Hepatocyte (in vitro differentiated cells): ENCODE measurements around the gene TMEM176A. TPM values are rescaled to one million over a fixed set of nuclear protein-coding genes. Genes with fewer than 3 reads are reported as not detected.

ENCODE experiments used
- DNase-seq: peaks from one replicate; pipeline ENCODE4 v3.0.0-alpha.2; 2016; ENCODE audit warnings: low spot score
- H2AFZ ChIP-seq: fragments of 200-600 bp; sonication (generic); 2 replicates; pipeline ENCODE4 v1.6.0; 2016; ENCODE audit warnings: antibody characterized with exemption, mild to moderate bottlenecking
- H3K27ac ChIP-seq: fragments of 200-600 bp; sonication (generic); 2 replicates; pipeline ENCODE4 v1.5.1; 2016; ENCODE audit warnings: mild to moderate bottlenecking
- H3K27me3 ChIP-seq: fragments of 200-600 bp; sonication (generic); 2 replicates; pipeline ENCODE4 v1.6.1; 2016
- H3K36me3 ChIP-seq: fragments of 200-600 bp; sonication (generic); replicated peaks from 2 replicates; pipeline ENCODE4 v1.5.1; 2016; ENCODE audit warnings: low read depth; ENCODE audit not compliant: insufficient read depth
- H3K4me1 ChIP-seq: fragments of 200-600 bp; sonication (generic); 2 replicates; pipeline ENCODE4 v1.5.1; 2016; ENCODE audit warnings: mild to moderate bottlenecking, moderate library complexity; ENCODE audit not compliant: insufficient read depth
- H3K4me2 ChIP-seq: fragments of 200-600 bp; sonication (generic); 2 replicates; pipeline ENCODE4 v1.6.0; 2016
- H3K4me3 ChIP-seq: fragments of 200-600 bp; sonication (generic); 2 replicates; pipeline ENCODE4 v1.5.1; 2016; ENCODE audit warnings: mild to moderate bottlenecking
- H3K79me2 ChIP-seq: fragments of 200-600 bp; sonication (generic); 2 replicates; pipeline ENCODE4 v1.6.0; 2017; ENCODE audit warnings: mild to moderate bottlenecking
- H3K9me2 ChIP-seq: fragments of 200-600 bp; sonication (generic); replicated peaks from 2 replicates; pipeline ENCODE4 v1.6.0; 2017; ENCODE audit warnings: mild to moderate bottlenecking; ENCODE audit not compliant: insufficient read depth
- H3K9me3 ChIP-seq: fragments of 200-600 bp; sonication (generic); 2 replicates; pipeline ENCODE4 v1.5.1; 2016; ENCODE audit warnings: low read depth, mild to moderate bottlenecking
- H4K20me1 ChIP-seq: fragments of 200-600 bp; sonication (generic); 2 replicates; pipeline ENCODE4 v1.6.0; 2016; ENCODE audit warnings: mild to moderate bottlenecking; ENCODE audit not compliant: insufficient read depth, poor library complexity, severe bottlenecking
- EZH2 ChIP-seq: fragments of 200-600 bp; sonication (generic); IDR thresholded peaks from 2 replicates; pipeline ENCODE4 v1.6.1; 2016; ENCODE audit warnings: antibody characterized with exemption, mild to moderate bottlenecking, borderline replicate concordance
- EZH2phosphoT487 ChIP-seq: fragments of 200-600 bp; sonication (generic); IDR thresholded peaks from one replicate; pipeline ENCODE4 v1.6.1; 2018; ENCODE audit warnings: antibody characterized with exemption, mild to moderate bottlenecking, low read depth, moderate library complexity; ENCODE audit not compliant: unreplicated experiment, severe bottlenecking
- WGBS: methylation state at CpG from one replicate; pipeline ENCODE4 v1.1.6; 2016; ENCODE audit warnings: low lambda C conversion rate; ENCODE audit errors: missing lambda C conversion rate; 5-methylcytosine and 5-hydroxymethylcytosine counted together
- polyA plus RNA-seq: library from polyadenylated mRNA; unstranded; fragments of >200 nt; fragmentation: Nextera tagmentation; extraction: Ambion mirVana; gene quantifications from 2 replicates; pipeline ENCODE4 v1.2.1, GENCODE V29; 2016
- total RNA-seq: library from RNA; depleted of rRNA; stranded (reverse); fragments of >200 nt; gene quantifications from 2 replicates; pipeline ENCODE4 v1.2.3, GENCODE V29; 2014
- TF ChIP-seq, protein P1 (sequence below): fragments of 200-600 bp; sonication (generic); IDR thresholded peaks from 2 replicates; pipeline ENCODE4 v1.5.1; 2016; ENCODE audit warnings: antibody characterized with exemption, mild to moderate bottlenecking; ENCODE audit not compliant: poor library complexity

Gene TMEM176A
- total and polyA plus RNA-seq, 2 experiments from 2014 or later = 202 to 343 TPM

DNA sequence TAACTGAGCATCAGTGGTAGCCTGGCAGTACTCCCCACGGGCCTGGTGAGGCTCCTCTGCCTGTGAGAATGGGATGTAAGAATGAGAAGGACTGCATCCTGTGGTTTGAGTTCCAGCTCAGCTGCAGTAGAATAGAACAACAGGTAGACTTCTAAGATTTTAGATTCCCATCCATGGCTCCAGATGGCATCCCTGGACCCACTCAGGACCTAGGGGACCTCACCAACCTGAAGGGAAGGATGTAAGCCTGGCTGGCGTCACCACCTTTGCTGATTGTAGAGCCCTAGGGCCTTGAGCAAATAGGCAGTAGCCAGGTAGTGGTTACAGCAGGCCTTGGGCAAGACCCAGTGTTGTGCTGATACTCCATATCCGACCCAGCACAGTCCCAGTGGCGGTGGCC is 42.1 kb downstream of the TMEM176A start:
- Histone ChIP-seq H4K20me1 (no peaks in the 10 kb centered on the region), H3K4me2 (no peak overlapping the region), H3K79me2 (no peaks in the 10 kb centered on the region), H3K4me3 (no peak overlapping the region), H3K36me3 (no peaks in the 10 kb centered on the region), H3K27ac (no peak overlapping the region), H3K27me3 (no peaks in the 10 kb centered on the region), H3K4me1 (no peaks in the 10 kb centered on the region), H3K9me2 (no peaks in the 10 kb centered on the region), H3K9me3 (no peaks in the 10 kb centered on the region), H2AFZ (no peak overlapping the region)
- DNase-seq = no peak
- no peak for TF ChIP-seq EZH2
- TF ChIP-seq EZH2phosphoT487 = no peak
- TF ChIP-seq, protein P1, sequence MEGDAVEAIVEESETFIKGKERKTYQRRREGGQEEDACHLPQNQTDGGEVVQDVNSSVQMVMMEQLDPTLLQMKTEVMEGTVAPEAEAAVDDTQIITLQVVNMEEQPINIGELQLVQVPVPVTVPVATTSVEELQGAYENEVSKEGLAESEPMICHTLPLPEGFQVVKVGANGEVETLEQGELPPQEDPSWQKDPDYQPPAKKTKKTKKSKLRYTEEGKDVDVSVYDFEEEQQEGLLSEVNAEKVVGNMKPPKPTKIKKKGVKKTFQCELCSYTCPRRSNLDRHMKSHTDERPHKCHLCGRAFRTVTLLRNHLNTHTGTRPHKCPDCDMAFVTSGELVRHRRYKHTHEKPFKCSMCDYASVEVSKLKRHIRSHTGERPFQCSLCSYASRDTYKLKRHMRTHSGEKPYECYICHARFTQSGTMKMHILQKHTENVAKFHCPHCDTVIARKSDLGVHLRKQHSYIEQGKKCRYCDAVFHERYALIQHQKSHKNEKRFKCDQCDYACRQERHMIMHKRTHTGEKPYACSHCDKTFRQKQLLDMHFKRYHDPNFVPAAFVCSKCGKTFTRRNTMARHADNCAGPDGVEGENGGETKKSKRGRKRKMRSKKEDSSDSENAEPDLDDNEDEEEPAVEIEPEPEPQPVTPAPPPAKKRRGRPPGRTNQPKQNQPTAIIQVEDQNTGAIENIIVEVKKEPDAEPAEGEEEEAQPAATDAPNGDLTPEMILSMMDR = no peak
- 85% methylated on average over 4 of the region's 4 CpGs for WGBS

GRCh38 chr7:150845421-150845861 is 44.9 kb downstream of the TMEM176A start:
- no peaks in the 10 kb centered on the region for H3K36me3 ChIP-seq
- TF ChIP-seq EZH2 = no peak
- TF ChIP-seq EZH2phosphoT487 = no peak
- TF ChIP-seq, protein P1 = no peak
- H2AFZ ChIP-seq = no peak overlapping the region
- 31% methylated on average over 4 of the region's 4 CpGs for WGBS
- no peak overlapping the region for H3K27ac ChIP-seq
- no peaks in the 10 kb centered on the region for H3K4me1 ChIP-seq
- no peaks in the 10 kb centered on the region for H3K79me2 ChIP-seq
- H4K20me1 ChIP-seq = no peaks in the 10 kb centered on the region
- DNase-seq = peak; percentile 32
- no peaks in the 10 kb centered on the region for H3K27me3 ChIP-seq
- no peak overlapping the region for H3K4me3 ChIP-seq
- no peak overlapping the region for H3K4me2 ChIP-seq
- no peaks in the 10 kb centered on the region for H3K9me2 ChIP-seq
- H3K9me3 ChIP-seq = no peaks in the 10 kb centered on the region

DNA sequence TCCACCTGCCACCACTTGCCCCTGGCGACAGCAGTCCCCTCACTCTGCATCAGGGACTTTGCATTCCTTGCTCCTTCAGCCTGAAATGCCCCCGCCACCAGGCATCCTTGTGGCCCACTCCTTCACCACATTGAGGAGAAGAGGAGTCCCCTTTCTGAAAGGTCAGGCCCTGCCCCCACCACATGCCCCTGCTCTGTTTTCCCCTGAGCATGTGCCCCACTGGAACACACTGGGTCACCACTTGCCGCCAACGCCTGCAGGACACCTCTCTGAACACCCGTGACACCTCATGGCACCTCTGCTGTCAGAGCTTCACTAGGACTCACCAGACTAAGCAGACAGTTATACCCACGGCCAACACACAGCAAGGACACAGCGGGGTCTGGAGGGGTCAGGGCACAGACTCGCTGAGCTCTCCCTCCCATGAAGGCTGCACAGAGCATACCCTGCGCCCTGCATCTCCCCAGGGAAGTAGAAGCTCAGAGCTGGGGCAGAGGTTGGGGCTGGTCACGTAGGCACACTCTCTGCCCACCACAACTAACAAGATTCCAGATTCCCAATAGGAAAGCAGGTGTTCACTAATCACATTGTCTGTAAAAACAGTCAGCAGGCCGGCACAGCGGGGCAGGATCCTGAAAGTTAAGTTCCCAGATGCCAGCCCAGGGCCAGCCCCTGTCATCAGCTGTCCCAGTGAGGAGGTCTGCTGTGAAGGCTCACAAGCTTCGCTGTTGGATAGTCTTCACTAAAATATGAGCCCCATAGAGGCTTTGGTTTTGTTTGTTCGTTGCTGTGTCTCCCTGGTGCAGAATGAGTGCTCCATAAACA is 45.9 kb downstream of the TMEM176A start:
- no peaks in the 10 kb centered on the region for H3K9me3 ChIP-seq
- no peaks in the 10 kb centered on the region for H3K4me1 ChIP-seq
- H3K4me2 ChIP-seq = no peak overlapping the region
- 89% methylated on average over 14 of the region's 14 CpGs for WGBS
- H3K79me2 ChIP-seq = no peaks in the 10 kb centered on the region
- no peaks in the 10 kb centered on the region for H3K36me3 ChIP-seq
- H3K27me3 ChIP-seq = no peaks in the 10 kb centered on the region
- H3K9me2 ChIP-seq = no peaks in the 10 kb centered on the region
- no peak overlapping the region for H3K4me3 ChIP-seq
- H4K20me1 ChIP-seq = no peaks in the 10 kb centered on the region
- H2AFZ ChIP-seq = no peak overlapping the region
- no peak for DNase-seq
- TF ChIP-seq EZH2 (no peak), EZH2phosphoT487 (no peak)
- TF ChIP-seq, protein P1 = no peak
- H3K27ac ChIP-seq = no peak overlapping the region
